Measurements from ENCODE around the gene CDKAL1. TPM values are rescaled to one million over a fixed set of nuclear protein-coding genes. Genes with fewer than 3 reads are reported as not detected.
"Not testable (repeated sequence)": the region's sequence is repeated elsewhere in the genome, so short reads cannot be mapped to it uniquely, and the experiment has no call there.

Gene CDKAL1
- total RNA-seq = 10 to 100 TPM; 22.1 to 23.4 TPM

GRCh38 chr6:20534295-20535262, at the start of gene CDKAL1:
Gene CDKAL1, plus strand, starts transcription at chr6:20534457. Its CDS starts 11,894 bp downstream, at chr6:20546351.
- CTCF ChIA-PET = interaction anchor here (1.1 to 2.9 kb wide), 2 partner anchors 11 to 130 kb away, joined by 4 to 12 read pairs; no protein-coding TSS in a partner anchor
- peaks cover 36% of the 10 kb centered on the region for H3K4me1 Mint-ChIP-seq
- H3K4me3 Mint-ChIP-seq = peak within 1 kb of the TSS; percentile 94
- H3K27ac Mint-ChIP-seq = peak within 1 kb of the TSS; percentile 97
- ATAC-seq (peak; percentile 89), DNase-seq (peak; percentile 94)
- intact Hi-C loops (cut with DNase I, micrococcal nuclease) = loop anchor here (1.0 to 5.0 kb wide), 7 partner anchors 9 to 1055 kb away; partner anchors contain the start of gene MBOAT1 (in 2 of the 2)
- POLR2A ChIA-PET = interaction anchor here (0.7 to 2.5 kb wide), 3 partner anchors 130 to 410 kb away, joined by 3 to 12 read pairs (median 5); no protein-coding TSS in a partner anchor
- peaks cover 13% of the 10 kb centered on the region for H3K36me3 Mint-ChIP-seq (ENCODE audit: low read depth)
- no peaks in the 10 kb centered on the region for H3K27me3 Mint-ChIP-seq
- no peaks in the 10 kb centered on the region for H3K9me3 Mint-ChIP-seq (ENCODE audit: low read depth)

- CTCF ChIA-PET = no interaction called here
- DNase-seq (no peak), ATAC-seq (peak; percentile 30)
- peaks cover 70% of the 10 kb centered on the region for H3K36me3 Mint-ChIP-seq (ENCODE audit: low read depth)
- H3K4me3 Mint-ChIP-seq = no peak overlapping the region
- no peaks in the 10 kb centered on the region for H3K9me3 Mint-ChIP-seq (ENCODE audit: low read depth)
- intact Hi-C loops (cut with DNase I, micrococcal nuclease) = no loop called here
- H3K4me1 Mint-ChIP-seq = peaks cover 7% of the 10 kb centered on the region
- H3K27ac Mint-ChIP-seq = no peak overlapping the region
- POLR2A ChIA-PET = no interaction called here
- H3K27me3 Mint-ChIP-seq = no peaks in the 10 kb centered on the region
These were observed 47.6 kb upstream of the CDKAL1 start for GRCh38 chr6:20486641-20487040.

- ChIA-PET POLR2A (no interaction called here), CTCF (no interaction called here)
- H3K4me1 Mint-ChIP-seq = peaks cover 7% of the 10 kb centered on the region
- H3K27me3 Mint-ChIP-seq = no peaks in the 10 kb centered on the region
- no peaks in the 10 kb centered on the region for H3K9me3 Mint-ChIP-seq (ENCODE audit: low read depth)
- DNase-seq = no peak
- no peak overlapping the region for H3K4me3 Mint-ChIP-seq
- intact Hi-C loops (cut with DNase I, micrococcal nuclease) = no loop called here
- H3K27ac Mint-ChIP-seq = no peak overlapping the region
- ATAC-seq = no peak
- H3K36me3 Mint-ChIP-seq (ENCODE audit: low read depth) = peaks cover 65% of the 10 kb centered on the region
These were observed 46.4 kb upstream of the CDKAL1 start for GRCh38 chr6:20487669-20488375.

- H3K4me3 Mint-ChIP-seq = no peak overlapping the region
- peaks cover 50% of the 10 kb centered on the region for H3K36me3 Mint-ChIP-seq (ENCODE audit: low read depth)
- H3K27ac Mint-ChIP-seq = no peak overlapping the region
- peaks cover 7% of the 10 kb centered on the region for H3K4me1 Mint-ChIP-seq
- H3K9me3 Mint-ChIP-seq (ENCODE audit: low read depth) = no peaks in the 10 kb centered on the region
- ChIA-PET CTCF (interaction anchor here (1.0 kb wide), 1 partner anchor 10 kb away, joined by 3 read pairs; no protein-coding TSS in a partner anchor), POLR2A (no interaction called here)
- DNase-seq (no peak), ATAC-seq (no peak)
- H3K27me3 Mint-ChIP-seq = no peaks in the 10 kb centered on the region
- intact Hi-C loops (cut with DNase I, micrococcal nuclease) = no loop called here
These were observed 43.7 kb upstream of the CDKAL1 start for GRCh38 chr6:20490591-20490990.

DNA sequence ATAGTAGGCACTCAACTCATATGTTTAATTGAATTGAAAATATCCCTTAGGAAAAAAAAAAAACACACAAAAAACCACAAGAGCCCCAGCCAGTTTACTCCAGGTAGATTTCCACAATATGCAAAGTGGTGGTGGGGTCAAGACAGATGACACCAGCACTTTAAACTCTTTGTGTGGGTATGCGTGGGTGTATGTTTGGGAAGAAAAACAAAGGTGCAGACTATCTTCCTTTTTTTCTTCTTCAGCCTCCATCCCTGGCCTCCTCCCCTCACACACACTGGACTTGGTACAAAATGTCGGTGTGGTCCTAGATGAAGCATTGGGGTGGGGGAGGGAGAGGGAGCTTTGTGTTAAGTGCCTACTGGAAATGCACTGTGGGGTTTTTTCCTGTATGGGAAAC, 42.2 kb upstream of the CDKAL1 start:
- intact Hi-C loops (cut with DNase I, micrococcal nuclease) = no loop called here
- CTCF ChIA-PET = interaction anchor here (1.4 kb wide), 1 partner anchor 21 kb away, joined by 4 read pairs; no protein-coding TSS in a partner anchor

GRCh38 chr6:20497216-20498040, 36.8 kb upstream of the CDKAL1 start:
- H3K27me3 Mint-ChIP-seq = no peaks in the 10 kb centered on the region
- H3K9me3 Mint-ChIP-seq (ENCODE audit: low read depth) = no peaks in the 10 kb centered on the region
- H3K4me1 Mint-ChIP-seq = no peaks in the 10 kb centered on the region
- ChIA-PET POLR2A (no interaction called here), CTCF (no interaction called here)
- no peak for ATAC-seq
- H3K27ac Mint-ChIP-seq = no peak overlapping the region
- intact Hi-C loops (cut with DNase I, micrococcal nuclease) = no loop called here
- H3K4me3 Mint-ChIP-seq = no peak overlapping the region
- peaks cover 2% of the 10 kb centered on the region for H3K36me3 Mint-ChIP-seq (ENCODE audit: low read depth)
- DNase-seq = no peak

More for the DNA sequence above, 42.2 kb upstream of the CDKAL1 start:
- Mint-ChIP-seq H3K9me3 (ENCODE audit: low read depth) (no peaks in the 10 kb centered on the region), H3K36me3 (ENCODE audit: low read depth) (peaks cover 41% of the 10 kb centered on the region), H3K4me1 (no peaks in the 10 kb centered on the region), H3K4me3 (no peak overlapping the region), H3K27me3 (no peaks in the 10 kb centered on the region), H3K27ac (no peak overlapping the region)
- POLR2A ChIA-PET = no interaction called here
- ATAC-seq (no peak), DNase-seq (no peak)

- CTCF ChIA-PET = no interaction called here
- Mint-ChIP-seq H3K27me3 (no peaks in the 10 kb centered on the region), H3K4me1 (no peaks in the 10 kb centered on the region), H3K9me3 (ENCODE audit: low read depth) (no peaks in the 10 kb centered on the region), H3K36me3 (ENCODE audit: low read depth) (peaks cover 2% of the 10 kb centered on the region), H3K4me3 (no peak overlapping the region), H3K27ac (no peak overlapping the region)
- ATAC-seq (no peak), DNase-seq (no peak)
- intact Hi-C loops (cut with DNase I, micrococcal nuclease) = no loop called here
- POLR2A ChIA-PET = no interaction called here
These were observed 36.2 kb upstream of the CDKAL1 start for GRCh38 chr6:20498041-20498385.

DNA sequence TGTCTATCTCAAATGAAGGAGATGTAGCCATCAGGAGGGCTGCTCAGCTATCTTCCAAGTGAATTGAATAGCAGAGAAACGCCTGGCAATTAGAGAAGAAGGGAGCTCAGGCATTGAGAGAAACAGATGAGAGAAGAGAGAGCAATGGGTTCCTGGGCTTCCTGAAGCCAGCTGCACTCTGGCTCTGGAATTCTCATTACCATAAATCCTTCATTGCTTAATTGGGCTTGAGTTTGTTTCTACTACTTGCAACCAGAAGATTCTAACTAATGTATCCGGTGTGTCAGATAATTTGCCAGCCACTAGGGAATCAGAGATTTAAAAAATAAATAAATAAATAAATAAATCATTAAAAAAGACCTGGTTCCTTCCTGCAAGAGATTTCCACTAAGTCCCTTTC, 25.0 kb upstream of the CDKAL1 start:
- no peaks in the 10 kb centered on the region for H3K36me3 Mint-ChIP-seq (ENCODE audit: low read depth)
- H3K4me3 Mint-ChIP-seq = no peak overlapping the region
- ATAC-seq (no peak), DNase-seq (no peak)
- no peaks in the 10 kb centered on the region for H3K27me3 Mint-ChIP-seq
- CTCF ChIA-PET = no interaction called here
- intact Hi-C loops (cut with DNase I, micrococcal nuclease) = no loop called here
- H3K9me3 Mint-ChIP-seq (ENCODE audit: low read depth) = no peaks in the 10 kb centered on the region
- H3K4me1 Mint-ChIP-seq = no peaks in the 10 kb centered on the region
- POLR2A ChIA-PET = no interaction called here
- H3K27ac Mint-ChIP-seq = no peak overlapping the region

- no peak overlapping the region for H3K27ac Mint-ChIP-seq
- ATAC-seq (no peak), DNase-seq (no peak)
- CTCF ChIA-PET = interaction anchor here (2.3 kb wide), 1 partner anchor 12 kb away, joined by 7 read pairs; no protein-coding TSS in a partner anchor
- H3K9me3 Mint-ChIP-seq (ENCODE audit: low read depth) = no peaks in the 10 kb centered on the region
- intact Hi-C loops (cut with DNase I, micrococcal nuclease) = no loop called here
- H3K27me3 Mint-ChIP-seq = no peaks in the 10 kb centered on the region
- H3K4me1 Mint-ChIP-seq = no peaks in the 10 kb centered on the region
- no peaks in the 10 kb centered on the region for H3K36me3 Mint-ChIP-seq (ENCODE audit: low read depth)
- no peak overlapping the region for H3K4me3 Mint-ChIP-seq
- POLR2A ChIA-PET = no interaction called here
These were observed 22.4 kb upstream of the CDKAL1 start for GRCh38 chr6:20511852-20512251.

- H3K4me1 Mint-ChIP-seq = peaks cover 14% of the 10 kb centered on the region
- intact Hi-C loops (cut with DNase I, micrococcal nuclease); CTCF ChIA-PET; H3K27ac Mint-ChIP-seq; ATAC-seq; POLR2A ChIA-PET; H3K36me3 Mint-ChIP-seq (ENCODE audit: low read depth); DNase-seq; H3K9me3 Mint-ChIP-seq (ENCODE audit: low read depth); H3K4me3 Mint-ChIP-seq; H3K27me3 Mint-ChIP-seq: not testable (repeated sequence)
These were observed 9.0 kb upstream of the CDKAL1 start for GRCh38 chr6:20525208-20525607.

- DNase-seq (peak; percentile 16), ATAC-seq (peak; percentile 62)
- POLR2A ChIA-PET; H3K36me3 Mint-ChIP-seq (ENCODE audit: low read depth); H3K4me3 Mint-ChIP-seq; H3K27me3 Mint-ChIP-seq; H3K9me3 Mint-ChIP-seq (ENCODE audit: low read depth); H3K27ac Mint-ChIP-seq: not testable (repeated sequence)
- CTCF ChIA-PET = interaction anchor here (0.8 to 2.9 kb wide), 8 partner anchors 124 to 438 kb away, joined by 3 to 23 read pairs (median 4); no protein-coding TSS in a partner anchor
- intact Hi-C loops (cut with DNase I, micrococcal nuclease) = loop anchor here (1.0 to 2.0 kb wide), 3 partner anchors 125 to 437 kb away; no protein-coding TSS in a partner anchor
- peaks cover 17% of the 10 kb centered on the region for H3K4me1 Mint-ChIP-seq
These were observed 5.2 kb upstream of the CDKAL1 start for GRCh38 chr6:20529086-20529448.
